Ascending aorta (tissue), 2 donors: ENCODE results near the gene GPS1. TPM values are rescaled to one million over a fixed set of nuclear protein-coding genes. Genes with fewer than 3 reads are reported as not detected.

ENCODE experiments used
- DNase-seq, 2 donors: peaks; one replicate each; pipeline ENCODE4 v3.0.0-alpha.2; 2019; ENCODE audit warnings: low spot score in 2 of 2
- H3K27ac ChIP-seq, 2 donors: fragments of 200-600 bp; sonication (generic); one replicate each; pipeline ENCODE4 v1.5.1; 2016 to 2017; ENCODE audit warnings: mild to moderate bottlenecking in 1 of 2
- H3K27me3 ChIP-seq: fragments of 200-600 bp; sonication (generic); one replicate; pipeline ENCODE4 v1.5.1; 2017
- H3K36me3 ChIP-seq, 2 donors: fragments of 200-600 bp; sonication (generic); one replicate each; pipeline ENCODE4 v1.5.1; 2016
- H3K4me1 ChIP-seq, 2 donors: fragments of 200-600 bp; sonication (generic); one replicate each; pipeline ENCODE4 v1.5.1; 2016 to 2017; ENCODE audit warnings: mild to moderate bottlenecking in 1 of 2
- H3K4me3 ChIP-seq, 2 donors: fragments of 200-600 bp; sonication (generic); one replicate each; pipeline ENCODE4 v1.5.1; 2016 to 2017; ENCODE audit warnings: mild to moderate bottlenecking in 1 of 2
- H3K9me3 ChIP-seq, 2 donors: fragments of 200-600 bp; sonication (generic); one replicate each; pipeline ENCODE4 v1.5.1; 2016
- intact Hi-C: fragments of 100-400 bp; cut with DNase I; formaldehyde crosslinking; loops from one replicate; pipeline ENCODE4 v1.15.1; 2023
- total RNA-seq: library from RNA; depleted of rRNA; stranded (reverse); fragments of >200 nt; gene quantifications from one replicate; pipeline ENCODE4 v1.1.0, GENCODE V29; 2016
- TF ChIP-seq, protein P1 (sequence below), 3 experiments: fragments of 200-600 bp in 2 of 3; fragments of 450-650 bp in 1 of 3; sonication (generic) in 2 of 3; IDR thresholded peaks; one replicate each; pipeline ENCODE4 v1.5.1; 2016 to 2019; ENCODE audit warnings: antibody characterized with exemption in 3 of 3, mild to moderate bottlenecking in 1 of 3, moderate library complexity in 1 of 3

The GPS1 gene
- total RNA-seq, 1 donor from 2014 or later = 42.1 TPM

DNA sequence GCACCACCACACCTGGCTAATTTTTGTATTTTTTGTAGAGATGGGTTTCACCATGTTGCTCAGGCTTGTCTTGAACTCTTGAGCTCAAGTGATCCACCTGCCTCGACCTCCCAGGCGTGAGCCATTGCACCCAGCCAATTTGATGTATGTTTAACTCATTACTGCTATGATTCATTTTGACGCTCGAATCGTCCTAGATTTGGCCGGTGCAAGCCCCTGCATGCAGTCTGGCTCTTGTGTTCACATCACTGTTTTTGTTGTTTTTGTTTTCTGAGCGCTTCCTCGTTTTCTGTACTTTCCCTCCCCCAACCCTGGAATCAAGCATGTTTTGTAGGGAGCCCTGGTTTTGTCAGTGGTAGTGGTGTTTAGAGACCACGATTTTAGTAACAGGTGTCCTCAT is 21.7 kb downstream of the GPS1 start:
- Histone ChIP-seq H3K4me3 (no peak overlapping the region), H3K4me1 (no peaks in the 10 kb centered on the region), H3K27ac (no peak overlapping the region), H3K9me3 (no peaks in the 10 kb centered on the region), H3K27me3 (no peaks in the 10 kb centered on the region), H3K36me3 (peaks cover 0 to 2% of the 10 kb centered on the region in 2 donors)
- TF ChIP-seq, protein P1, sequence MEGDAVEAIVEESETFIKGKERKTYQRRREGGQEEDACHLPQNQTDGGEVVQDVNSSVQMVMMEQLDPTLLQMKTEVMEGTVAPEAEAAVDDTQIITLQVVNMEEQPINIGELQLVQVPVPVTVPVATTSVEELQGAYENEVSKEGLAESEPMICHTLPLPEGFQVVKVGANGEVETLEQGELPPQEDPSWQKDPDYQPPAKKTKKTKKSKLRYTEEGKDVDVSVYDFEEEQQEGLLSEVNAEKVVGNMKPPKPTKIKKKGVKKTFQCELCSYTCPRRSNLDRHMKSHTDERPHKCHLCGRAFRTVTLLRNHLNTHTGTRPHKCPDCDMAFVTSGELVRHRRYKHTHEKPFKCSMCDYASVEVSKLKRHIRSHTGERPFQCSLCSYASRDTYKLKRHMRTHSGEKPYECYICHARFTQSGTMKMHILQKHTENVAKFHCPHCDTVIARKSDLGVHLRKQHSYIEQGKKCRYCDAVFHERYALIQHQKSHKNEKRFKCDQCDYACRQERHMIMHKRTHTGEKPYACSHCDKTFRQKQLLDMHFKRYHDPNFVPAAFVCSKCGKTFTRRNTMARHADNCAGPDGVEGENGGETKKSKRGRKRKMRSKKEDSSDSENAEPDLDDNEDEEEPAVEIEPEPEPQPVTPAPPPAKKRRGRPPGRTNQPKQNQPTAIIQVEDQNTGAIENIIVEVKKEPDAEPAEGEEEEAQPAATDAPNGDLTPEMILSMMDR (IDR thresholded peaks at IDR 0.05) = no peak
- DNase-seq = no peak
- intact Hi-C loops = no loop called here

DNA sequence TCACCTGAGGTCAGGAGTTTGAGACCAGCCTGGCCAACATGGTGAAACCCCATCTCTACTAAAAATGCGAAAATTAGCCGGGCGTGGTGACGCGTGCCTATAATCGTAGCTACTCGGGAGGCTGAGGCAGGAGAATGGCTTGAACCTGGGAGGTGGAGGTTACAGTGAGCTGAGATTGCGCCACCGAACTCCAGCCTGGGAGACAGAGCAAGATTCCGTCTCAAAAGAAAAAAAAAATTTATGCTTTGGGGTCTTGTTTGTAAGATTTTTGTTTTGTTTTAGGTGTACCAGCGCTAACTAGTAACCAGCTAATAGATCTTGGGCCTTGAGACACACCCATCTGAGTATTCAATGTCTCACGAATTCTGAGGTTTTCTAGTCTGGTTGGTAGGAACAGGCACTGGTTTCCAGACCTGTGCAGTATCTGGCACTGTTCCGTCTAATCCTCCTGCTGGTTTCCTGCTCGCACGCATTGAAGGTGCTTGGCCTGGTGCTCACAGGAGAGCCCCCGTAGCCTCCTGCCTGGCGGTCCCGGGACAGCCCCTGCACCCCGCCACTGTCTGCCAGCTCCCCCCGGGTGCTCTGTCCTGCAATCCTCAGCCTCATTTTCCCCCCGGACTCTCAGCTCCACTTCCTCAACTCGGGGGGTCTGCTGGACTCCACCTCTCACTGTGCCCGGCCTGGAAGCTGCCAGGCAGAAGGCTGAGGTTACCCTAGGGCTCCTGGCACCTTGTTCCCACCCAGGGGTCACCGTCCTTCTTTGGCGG is 24.5 kb downstream of the GPS1 start:
- DNase-seq = no peak
- intact Hi-C loops = no loop called here
- peaks cover 19 to 30% of the 10 kb centered on the region in 2 donors for H3K36me3 ChIP-seq
- no peaks in the 10 kb centered on the region for H3K9me3 ChIP-seq
- no peak overlapping the region for H3K4me3 ChIP-seq
- TF ChIP-seq, protein P1 (IDR thresholded peaks at IDR 0.05) = no peak
- H3K4me1 ChIP-seq = no peaks in the 10 kb centered on the region
- no peak overlapping the region for H3K27ac ChIP-seq
- no peaks in the 10 kb centered on the region for H3K27me3 ChIP-seq

- Histone ChIP-seq H3K27me3 (no peaks in the 10 kb centered on the region), H3K4me1 (no peaks in the 10 kb centered on the region), H3K4me3 (no peak overlapping the region), H3K9me3 (no peaks in the 10 kb centered on the region), H3K27ac (no peak overlapping the region), H3K36me3 (peaks cover 27 to 36% of the 10 kb centered on the region in 2 donors)
- no peak for DNase-seq
- intact Hi-C loops = no loop called here
- TF ChIP-seq, protein P1 (IDR thresholded peaks at IDR 0.05) = no peak
These were observed 25.3 kb downstream of the GPS1 start for GRCh38 chr17:82076785-82077591.

DNA sequence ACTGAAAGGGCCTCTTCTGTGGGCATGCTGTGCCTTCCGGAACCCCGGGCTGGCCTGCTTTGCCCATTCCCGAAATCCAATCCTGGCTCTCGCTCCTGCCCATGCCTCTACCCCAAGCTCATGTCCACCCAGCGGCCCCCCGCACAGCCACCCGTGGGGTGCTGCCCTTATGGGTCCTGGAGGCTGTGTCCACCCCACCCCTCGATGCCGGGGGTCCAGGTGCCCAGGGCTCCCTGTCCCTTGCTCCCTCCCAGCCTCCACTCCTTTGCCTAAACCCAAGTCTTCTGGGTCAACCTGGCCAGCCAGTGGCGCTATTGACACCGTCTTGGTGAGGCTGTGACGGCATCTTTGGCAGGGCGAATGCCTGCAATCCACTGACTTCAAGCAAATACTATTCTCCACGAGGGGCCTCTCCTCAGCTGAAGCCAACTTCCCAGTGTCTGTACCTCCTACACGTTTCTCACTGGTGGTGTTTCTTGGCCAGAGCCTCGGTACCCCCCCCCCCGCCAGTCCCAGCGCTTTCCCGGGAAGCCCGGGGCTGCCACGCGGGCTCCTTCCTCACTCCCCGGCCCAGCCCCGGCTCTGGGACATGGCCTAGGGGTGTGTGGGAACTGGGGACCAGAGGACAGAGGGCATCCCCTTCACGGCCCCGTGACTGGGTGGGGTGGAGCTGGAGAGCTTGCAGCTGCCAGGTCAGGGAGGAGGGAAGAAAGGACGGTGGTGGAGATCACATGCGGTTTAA is 26.1 kb downstream of the GPS1 start:
- Histone ChIP-seq H3K27me3 (no peaks in the 10 kb centered on the region), H3K4me1 (no peaks in the 10 kb centered on the region), H3K9me3 (no peaks in the 10 kb centered on the region), H3K27ac (no peak overlapping the region), H3K4me3 (no peak overlapping the region), H3K36me3 (peaks cover 35 to 44% of the 10 kb centered on the region in 2 donors)
- TF ChIP-seq, protein P1 (IDR thresholded peaks at IDR 0.05) = no peak
- no peak for DNase-seq
- intact Hi-C loops = no loop called here

DNA sequence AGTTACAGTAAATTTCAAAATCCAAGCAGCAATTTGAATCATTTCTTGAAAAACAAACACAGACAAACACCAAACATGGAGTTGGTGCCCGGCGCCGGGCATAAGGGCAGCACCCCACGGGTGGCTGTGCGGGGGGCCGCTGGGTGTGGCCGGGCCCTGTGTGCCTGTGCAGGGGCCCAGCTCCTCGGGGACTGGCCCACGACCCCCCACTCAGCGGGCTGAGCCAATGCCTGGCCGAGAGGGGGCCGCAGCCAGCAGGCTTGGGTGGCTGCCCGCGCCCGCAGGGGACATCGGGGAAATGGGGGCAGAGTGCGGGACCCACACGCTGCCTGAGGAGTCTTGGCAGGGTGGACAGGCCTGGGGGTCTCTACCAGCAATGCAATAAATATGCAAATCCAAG is 26.7 kb downstream of the GPS1 start:
- no peak for DNase-seq
- TF ChIP-seq, protein P1 (IDR thresholded peaks at IDR 0.05) = no peak
- H3K27me3 ChIP-seq = no peaks in the 10 kb centered on the region
- intact Hi-C loops = no loop called here
- H3K9me3 ChIP-seq = no peaks in the 10 kb centered on the region
- H3K36me3 ChIP-seq = peaks cover 42 to 51% of the 10 kb centered on the region in 2 donors
- H3K4me3 ChIP-seq = no peak overlapping the region
- no peak overlapping the region for H3K27ac ChIP-seq
- H3K4me1 ChIP-seq = no peaks in the 10 kb centered on the region
